ENCODE data around the gene ITGA1.

ITGA1 gene

DNA sequence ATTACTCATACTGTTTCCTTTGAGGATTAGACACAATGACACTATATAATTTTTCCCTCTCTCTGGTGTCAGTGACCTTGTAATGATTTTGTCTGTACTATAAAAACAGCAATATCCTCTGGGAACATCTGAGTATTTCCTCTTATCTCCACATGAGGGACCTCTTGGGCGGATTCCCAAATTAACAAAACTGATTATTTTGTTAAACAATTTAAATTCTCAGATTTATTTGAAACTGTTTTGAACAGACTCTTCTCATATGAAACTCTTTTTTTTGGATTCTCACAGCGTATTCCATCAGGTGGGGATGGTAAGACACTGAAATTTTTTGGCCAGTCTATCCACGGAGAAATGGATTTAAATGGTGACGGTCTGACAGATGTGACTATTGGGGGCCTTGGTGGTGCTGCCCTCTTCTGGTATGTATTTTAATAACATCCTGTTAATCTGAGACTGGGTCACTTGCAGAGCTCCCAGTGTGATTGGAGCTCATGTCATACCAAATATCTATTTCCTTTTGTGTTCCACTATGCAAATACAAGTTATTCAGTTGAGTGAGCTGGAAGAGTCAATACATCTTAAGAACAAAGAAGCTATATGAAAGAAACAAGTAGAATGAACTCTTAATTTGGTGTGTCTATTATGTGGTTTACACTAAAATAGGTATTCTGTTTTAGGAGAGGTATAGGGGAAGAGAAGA lies 127.6 kb downstream of the ITGA1 start (continued):
- TF ChIP-seq ZNF311 (tag by site-specific recombination; IDR thresholded peaks at IDR 0.05; ENCODE audit: borderline replicate concordance): no peak
- no peak for TF ChIP-seq MYNN (tag by site-specific recombination; IDR thresholded peaks at IDR 0.05; ENCODE audit: borderline replicate concordance)
- TF ChIP-seq HOXA7 (CRISPR knock-in tag; IDR thresholded peaks at IDR 0.05; ENCODE audit: borderline replicate concordance): no peak
- TF ChIP-seq, protein P1, sequence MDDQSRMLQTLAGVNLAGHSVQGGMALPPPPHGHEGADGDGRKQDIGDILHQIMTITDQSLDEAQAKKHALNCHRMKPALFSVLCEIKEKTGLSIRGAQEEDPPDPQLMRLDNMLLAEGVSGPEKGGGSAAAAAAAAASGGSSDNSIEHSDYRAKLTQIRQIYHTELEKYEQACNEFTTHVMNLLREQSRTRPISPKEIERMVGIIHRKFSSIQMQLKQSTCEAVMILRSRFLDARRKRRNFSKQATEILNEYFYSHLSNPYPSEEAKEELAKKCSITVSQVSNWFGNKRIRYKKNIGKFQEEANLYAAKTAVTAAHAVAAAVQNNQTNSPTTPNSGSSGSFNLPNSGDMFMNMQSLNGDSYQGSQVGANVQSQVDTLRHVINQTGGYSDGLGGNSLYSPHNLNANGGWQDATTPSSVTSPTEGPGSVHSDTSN (CRISPR knock-in tag; IDR thresholded peaks at IDR 0.05): no peak
- no peak for TF ChIP-seq ZNF548 (tag by site-specific recombination; IDR thresholded peaks at IDR 0.05)
- no peak for TF ChIP-seq ZNF76 (tag by site-specific recombination; IDR thresholded peaks at IDR 0.05; ENCODE audit: borderline replicate concordance, low read depth)
- peak; percentile 75; the same call in 1 of the 2 replicates for TF ChIP-seq ZNF660 (tag by site-specific recombination; IDR thresholded peaks at IDR 0.05)
- TF ChIP-seq ZNF777 (tag by site-specific recombination; IDR thresholded peaks at IDR 0.05; ENCODE audit: borderline replicate concordance): no peak
- no peak for TF ChIP-seq KLF1 (tag by site-specific recombination; IDR thresholded peaks at IDR 0.05)
- no peak for TF ChIP-seq ZNF610 (tag by site-specific recombination; IDR thresholded peaks at IDR 0.05; ENCODE audit: borderline replicate concordance)
- TF ChIP-seq, protein P2, sequence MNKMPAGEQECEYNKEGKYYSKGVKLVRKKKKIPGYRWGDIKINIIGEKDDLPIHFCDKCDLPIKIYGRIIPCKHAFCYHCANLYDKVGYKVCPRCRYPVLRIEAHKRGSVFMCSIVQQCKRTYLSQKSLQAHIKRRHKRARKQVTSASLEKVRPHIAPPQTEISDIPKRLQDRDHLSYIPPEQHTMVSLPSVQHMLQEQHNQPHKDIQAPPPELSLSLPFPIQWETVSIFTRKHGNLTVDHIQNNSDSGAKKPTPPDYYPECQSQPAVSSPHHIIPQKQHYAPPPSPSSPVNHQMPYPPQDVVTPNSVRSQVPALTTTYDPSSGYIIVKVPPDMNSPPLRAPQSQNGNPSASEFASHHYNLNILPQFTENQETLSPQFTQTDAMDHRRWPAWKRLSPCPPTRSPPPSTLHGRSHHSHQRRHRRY (tag by site-specific recombination; IDR thresholded peaks at IDR 0.05): no peak
- no peak for TF ChIP-seq ZBTB8A (tag by site-specific recombination; IDR thresholded peaks at IDR 0.05)
- no peak for TF ChIP-seq ZNF302 (tag by site-specific recombination; IDR thresholded peaks at IDR 0.05; ENCODE audit: low read depth)
- no peak for TF ChIP-seq ZNF114 (tag by site-specific recombination; IDR thresholded peaks at IDR 0.05)
- TF ChIP-seq KLF16 (tag by site-specific recombination; IDR thresholded peaks at IDR 0.05): no peak
- peak; percentile 84 for TF ChIP-seq ZNF654 (tag by site-specific recombination; IDR thresholded peaks at IDR 0.05; ENCODE audit: low read depth)
- TF ChIP-seq ZNF785 (tag by site-specific recombination; IDR thresholded peaks at IDR 0.05): no peak
- TF ChIP-seq, protein P3, sequence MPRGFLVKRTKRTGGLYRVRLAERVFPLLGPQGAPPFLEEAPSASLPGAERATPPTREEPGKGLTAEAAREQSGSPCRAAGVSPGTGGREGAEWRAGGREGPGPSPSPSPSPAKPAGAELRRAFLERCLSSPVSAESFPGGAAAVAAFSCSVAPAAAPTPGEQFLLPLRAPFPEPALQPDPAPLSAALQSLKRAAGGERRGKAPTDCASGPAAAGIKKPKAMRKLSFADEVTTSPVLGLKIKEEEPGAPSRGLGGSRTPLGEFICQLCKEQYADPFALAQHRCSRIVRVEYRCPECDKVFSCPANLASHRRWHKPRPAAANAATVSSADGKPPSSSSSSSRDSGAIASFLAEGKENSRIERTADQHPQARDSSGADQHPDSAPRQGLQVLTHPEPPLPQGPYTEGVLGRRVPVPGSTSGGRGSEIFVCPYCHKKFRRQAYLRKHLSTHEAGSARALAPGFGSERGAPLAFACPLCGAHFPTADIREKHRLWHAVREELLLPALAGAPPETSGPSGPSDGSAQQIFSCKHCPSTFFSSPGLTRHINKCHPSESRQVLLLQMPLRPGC (tag by site-specific recombination; IDR thresholded peaks at IDR 0.05): no peak
- TF ChIP-seq, protein P4, sequence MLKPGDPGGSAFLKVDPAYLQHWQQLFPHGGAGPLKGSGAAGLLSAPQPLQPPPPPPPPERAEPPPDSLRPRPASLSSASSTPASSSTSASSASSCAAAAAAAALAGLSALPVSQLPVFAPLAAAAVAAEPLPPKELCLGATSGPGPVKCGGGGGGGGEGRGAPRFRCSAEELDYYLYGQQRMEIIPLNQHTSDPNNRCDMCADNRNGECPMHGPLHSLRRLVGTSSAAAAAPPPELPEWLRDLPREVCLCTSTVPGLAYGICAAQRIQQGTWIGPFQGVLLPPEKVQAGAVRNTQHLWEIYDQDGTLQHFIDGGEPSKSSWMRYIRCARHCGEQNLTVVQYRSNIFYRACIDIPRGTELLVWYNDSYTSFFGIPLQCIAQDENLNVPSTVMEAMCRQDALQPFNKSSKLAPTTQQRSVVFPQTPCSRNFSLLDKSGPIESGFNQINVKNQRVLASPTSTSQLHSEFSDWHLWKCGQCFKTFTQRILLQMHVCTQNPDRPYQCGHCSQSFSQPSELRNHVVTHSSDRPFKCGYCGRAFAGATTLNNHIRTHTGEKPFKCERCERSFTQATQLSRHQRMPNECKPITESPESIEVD (tag by site-specific recombination; IDR thresholded peaks at IDR 0.05): peak; percentile 66
- TF ChIP-seq, protein P5, sequence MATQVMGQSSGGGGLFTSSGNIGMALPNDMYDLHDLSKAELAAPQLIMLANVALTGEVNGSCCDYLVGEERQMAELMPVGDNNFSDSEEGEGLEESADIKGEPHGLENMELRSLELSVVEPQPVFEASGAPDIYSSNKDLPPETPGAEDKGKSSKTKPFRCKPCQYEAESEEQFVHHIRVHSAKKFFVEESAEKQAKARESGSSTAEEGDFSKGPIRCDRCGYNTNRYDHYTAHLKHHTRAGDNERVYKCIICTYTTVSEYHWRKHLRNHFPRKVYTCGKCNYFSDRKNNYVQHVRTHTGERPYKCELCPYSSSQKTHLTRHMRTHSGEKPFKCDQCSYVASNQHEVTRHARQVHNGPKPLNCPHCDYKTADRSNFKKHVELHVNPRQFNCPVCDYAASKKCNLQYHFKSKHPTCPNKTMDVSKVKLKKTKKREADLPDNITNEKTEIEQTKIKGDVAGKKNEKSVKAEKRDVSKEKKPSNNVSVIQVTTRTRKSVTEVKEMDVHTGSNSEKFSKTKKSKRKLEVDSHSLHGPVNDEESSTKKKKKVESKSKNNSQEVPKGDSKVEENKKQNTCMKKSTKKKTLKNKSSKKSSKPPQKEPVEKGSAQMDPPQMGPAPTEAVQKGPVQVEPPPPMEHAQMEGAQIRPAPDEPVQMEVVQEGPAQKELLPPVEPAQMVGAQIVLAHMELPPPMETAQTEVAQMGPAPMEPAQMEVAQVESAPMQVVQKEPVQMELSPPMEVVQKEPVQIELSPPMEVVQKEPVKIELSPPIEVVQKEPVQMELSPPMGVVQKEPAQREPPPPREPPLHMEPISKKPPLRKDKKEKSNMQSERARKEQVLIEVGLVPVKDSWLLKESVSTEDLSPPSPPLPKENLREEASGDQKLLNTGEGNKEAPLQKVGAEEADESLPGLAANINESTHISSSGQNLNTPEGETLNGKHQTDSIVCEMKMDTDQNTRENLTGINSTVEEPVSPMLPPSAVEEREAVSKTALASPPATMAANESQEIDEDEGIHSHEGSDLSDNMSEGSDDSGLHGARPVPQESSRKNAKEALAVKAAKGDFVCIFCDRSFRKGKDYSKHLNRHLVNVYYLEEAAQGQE (tag by site-specific recombination; IDR thresholded peaks at IDR 0.05): no peak
- TF ChIP-seq ZNF248 (tag by site-specific recombination; IDR thresholded peaks at IDR 0.05): no peak
- no peak for TF ChIP-seq ZNF202 (tag by site-specific recombination; IDR thresholded peaks at IDR 0.05; ENCODE audit: borderline replicate concordance)
- no peak for TF ChIP-seq ZNF274 (IDR thresholded peaks at IDR 0.05; ENCODE audit: low read length)
- no peak for TF ChIP-seq ZNF274 (tag by site-specific recombination; IDR thresholded peaks at IDR 0.05; ENCODE audit: borderline replicate concordance)
- TF ChIP-seq, protein P6, sequence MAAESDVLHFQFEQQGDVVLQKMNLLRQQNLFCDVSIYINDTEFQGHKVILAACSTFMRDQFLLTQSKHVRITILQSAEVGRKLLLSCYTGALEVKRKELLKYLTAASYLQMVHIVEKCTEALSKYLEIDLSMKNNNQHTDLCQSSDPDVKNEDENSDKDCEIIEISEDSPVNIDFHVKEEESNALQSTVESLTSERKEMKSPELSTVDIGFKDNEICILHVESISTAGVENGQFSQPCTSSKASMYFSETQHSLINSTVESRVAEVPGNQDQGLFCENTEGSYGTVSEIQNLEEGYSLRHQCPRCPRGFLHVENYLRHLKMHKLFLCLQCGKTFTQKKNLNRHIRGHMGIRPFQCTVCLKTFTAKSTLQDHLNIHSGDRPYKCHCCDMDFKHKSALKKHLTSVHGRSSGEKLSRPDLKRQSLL (tag by site-specific recombination; IDR thresholded peaks at IDR 0.05): no peak
- no peak for TF ChIP-seq SP2 (tag by site-specific recombination; IDR thresholded peaks at IDR 0.05)
- no peak for TF ChIP-seq ZFP69B (tag by site-specific recombination; IDR thresholded peaks at IDR 0.05)
